Uterus (tissue), 4 donors: Measurements from ENCODE around the gene CLPX. TPM values are rescaled to one million over a fixed set of nuclear protein-coding genes. Genes with fewer than 3 reads are reported as not detected.

Experiments
- DNase-seq, 2 donors: peaks; one replicate each; pipeline ENCODE4 v3.0.0-alpha.2; 2019 to 2020
- H3K27ac ChIP-seq, 2 donors: fragments of 200-600 bp; sonication (generic); 1 replicate in 1 of 2; 2 replicates in 1 of 2; pipeline ENCODE4 v1.5.1; 2016 to 2018
- H3K27me3 ChIP-seq, 2 donors: fragments of 200-600 bp; sonication (generic); one replicate each; pipeline ENCODE4 v1.5.1; 2018 to 2019; ENCODE audit warnings: control low read depth in 1 of 2
- H3K36me3 ChIP-seq, 2 donors: fragments of 200-600 bp; sonication (generic); one replicate each; pipeline ENCODE4 v1.5.1; 2019; ENCODE audit warnings: control low read depth in 1 of 2
- H3K4me1 ChIP-seq, 2 donors: fragments of 200-600 bp; sonication (generic); one replicate each; pipeline ENCODE4 v1.5.1; 2018 to 2019; ENCODE audit warnings: control low read depth in 1 of 2
- H3K4me3 ChIP-seq, 2 donors: fragments of 200-600 bp; sonication (generic); 1 replicate in 1 of 2; 2 replicates in 1 of 2; pipeline ENCODE4 v1.5.1; 2018 to 2019; ENCODE audit warnings: mild to moderate bottlenecking in 1 of 2
- H3K9me3 ChIP-seq, 2 donors: fragments of 200-600 bp; sonication (generic); one replicate each; pipeline ENCODE4 v1.5.1; 2019; ENCODE audit warnings: control low read depth in 1 of 2
- POLR2A ChIP-seq, 2 donors: fragments of 450-650 bp; IDR thresholded peaks; one replicate each; pipeline ENCODE4 v1.6.1; 2016; ENCODE audit warnings: antibody characterized with exemption in 2 of 2, mild to moderate bottlenecking in 1 of 2, moderate library complexity in 1 of 2
- intact Hi-C: fragments of 100-400 bp; cut with DNase I; formaldehyde crosslinking; loops from one replicate; pipeline ENCODE4 v1.15.1; 2023; ENCODE audit warnings: low total_unique reads
- total RNA-seq, 4 donors: library from RNA; depleted of rRNA in 3 of 4; stranded (reverse); fragments of >200 nt in 3 of 4; gene quantifications; one replicate each; pipeline versions ENCODE4 v1.1.0 to v1.2.4, GENCODE V29; 2014 to 2023
- TF ChIP-seq, protein P1 (sequence below), 4 experiments: fragments of 200-600 bp in 2 of 4; fragments of 450-650 bp in 2 of 4; sonication (generic) in 2 of 4; IDR thresholded peaks; one replicate each; pipeline ENCODE4 v1.5.1; 2016 to 2019; ENCODE audit warnings: antibody characterized with exemption in 4 of 4, mild to moderate bottlenecking in 2 of 4, moderate library complexity in 1 of 4
- donor health status: DM: yes; HTN: yes; CAD: no.

Gene CLPX
- total RNA-seq, 4 donors from 2014 or later, result 21.0 to 85.2 (median 51.8) TPM

DNA sequence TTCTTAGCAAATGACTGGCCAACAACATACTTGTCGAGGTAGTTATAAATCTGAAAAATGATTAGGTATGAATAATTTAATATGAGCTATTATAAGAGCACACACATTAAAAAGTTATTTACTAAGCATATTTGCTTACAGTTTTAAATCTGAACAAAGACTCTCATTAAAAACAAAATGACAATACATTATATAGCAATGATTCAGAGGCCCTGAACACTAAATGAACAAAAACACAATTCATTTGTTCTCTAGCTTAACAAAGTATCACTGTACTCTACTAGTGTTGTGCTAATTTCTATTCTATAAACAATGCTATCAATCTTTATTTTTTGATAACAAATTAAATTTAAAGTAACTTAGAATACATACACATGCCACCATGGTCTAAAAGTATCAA is 21.0 kb downstream of the CLPX start:
- Histone ChIP-seq H3K27me3 (no peaks in the 10 kb centered on the region), H3K27ac (no peak overlapping the region), H3K9me3 (no peaks in the 10 kb centered on the region), H3K4me1 (no peaks in the 10 kb centered on the region), H3K36me3 (no peaks in the 10 kb centered on the region), H3K4me3 (no peak overlapping the region)
- no peak for TF ChIP-seq POLR2A (IDR thresholded peaks at IDR 0.05)
- TF ChIP-seq, protein P1, sequence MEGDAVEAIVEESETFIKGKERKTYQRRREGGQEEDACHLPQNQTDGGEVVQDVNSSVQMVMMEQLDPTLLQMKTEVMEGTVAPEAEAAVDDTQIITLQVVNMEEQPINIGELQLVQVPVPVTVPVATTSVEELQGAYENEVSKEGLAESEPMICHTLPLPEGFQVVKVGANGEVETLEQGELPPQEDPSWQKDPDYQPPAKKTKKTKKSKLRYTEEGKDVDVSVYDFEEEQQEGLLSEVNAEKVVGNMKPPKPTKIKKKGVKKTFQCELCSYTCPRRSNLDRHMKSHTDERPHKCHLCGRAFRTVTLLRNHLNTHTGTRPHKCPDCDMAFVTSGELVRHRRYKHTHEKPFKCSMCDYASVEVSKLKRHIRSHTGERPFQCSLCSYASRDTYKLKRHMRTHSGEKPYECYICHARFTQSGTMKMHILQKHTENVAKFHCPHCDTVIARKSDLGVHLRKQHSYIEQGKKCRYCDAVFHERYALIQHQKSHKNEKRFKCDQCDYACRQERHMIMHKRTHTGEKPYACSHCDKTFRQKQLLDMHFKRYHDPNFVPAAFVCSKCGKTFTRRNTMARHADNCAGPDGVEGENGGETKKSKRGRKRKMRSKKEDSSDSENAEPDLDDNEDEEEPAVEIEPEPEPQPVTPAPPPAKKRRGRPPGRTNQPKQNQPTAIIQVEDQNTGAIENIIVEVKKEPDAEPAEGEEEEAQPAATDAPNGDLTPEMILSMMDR (IDR thresholded peaks at IDR 0.05), result no peak
- intact Hi-C loops, result no loop called here
- no peak for DNase-seq

DNA sequence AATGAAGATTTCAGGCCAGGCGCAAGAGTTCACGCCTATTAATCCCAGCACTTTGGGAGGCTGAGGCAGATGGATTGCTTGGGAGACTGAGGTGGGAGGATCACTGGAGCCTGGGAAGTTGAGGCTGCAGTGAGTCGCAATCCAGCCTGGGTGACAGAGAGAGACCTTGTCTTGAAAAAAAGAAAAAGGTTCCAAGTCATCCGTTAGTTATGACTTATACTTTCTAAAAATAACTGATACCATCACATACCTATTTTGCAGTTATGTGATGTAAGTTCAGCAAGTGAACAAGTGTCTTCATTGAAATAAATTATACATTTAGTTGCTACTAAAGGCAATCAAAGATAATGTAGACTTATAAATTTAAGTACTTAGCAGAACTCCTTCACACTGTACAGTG is 22.1 kb downstream of the CLPX start:
- no peak for DNase-seq
- H3K9me3 ChIP-seq, result no peaks in the 10 kb centered on the region
- no peaks in the 10 kb centered on the region for H3K36me3 ChIP-seq
- no peak overlapping the region for H3K27ac ChIP-seq
- no peak for TF ChIP-seq POLR2A (IDR thresholded peaks at IDR 0.05)
- TF ChIP-seq, protein P1 (IDR thresholded peaks at IDR 0.05), result no peak
- H3K4me3 ChIP-seq, result no peak overlapping the region
- H3K4me1 ChIP-seq, result no peaks in the 10 kb centered on the region
- intact Hi-C loops, result no loop called here
- no peaks in the 10 kb centered on the region for H3K27me3 ChIP-seq

DNA sequence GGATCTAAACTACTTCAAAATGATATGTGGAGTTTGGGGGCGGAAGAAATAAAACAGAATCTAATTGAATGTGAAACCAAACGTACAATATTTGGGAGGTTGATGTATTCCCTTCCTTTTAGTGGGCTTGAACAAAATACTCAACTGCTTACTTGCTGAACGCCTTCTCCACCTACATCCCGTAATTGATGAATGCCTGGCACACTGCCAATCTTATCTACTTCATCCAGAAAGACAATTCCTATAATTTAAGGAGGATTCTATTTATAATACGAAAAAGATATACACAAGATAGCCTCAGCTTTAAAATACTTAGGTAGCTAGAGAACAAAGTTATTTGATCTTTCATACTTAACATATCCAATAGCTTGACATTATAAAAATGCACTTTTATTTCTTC is 28.4 kb downstream of the CLPX start:
- no peaks in the 10 kb centered on the region for H3K27me3 ChIP-seq
- TF ChIP-seq POLR2A (IDR thresholded peaks at IDR 0.05), result no peak
- TF ChIP-seq, protein P1 (IDR thresholded peaks at IDR 0.05), result no peak
- H3K9me3 ChIP-seq, result no peaks in the 10 kb centered on the region
- intact Hi-C loops, result no loop called here
- no peaks in the 10 kb centered on the region for H3K4me1 ChIP-seq
- H3K27ac ChIP-seq, result no peak overlapping the region
- H3K36me3 ChIP-seq, result no peaks in the 10 kb centered on the region
- H3K4me3 ChIP-seq, result no peak overlapping the region
- DNase-seq, result no peak

DNA sequence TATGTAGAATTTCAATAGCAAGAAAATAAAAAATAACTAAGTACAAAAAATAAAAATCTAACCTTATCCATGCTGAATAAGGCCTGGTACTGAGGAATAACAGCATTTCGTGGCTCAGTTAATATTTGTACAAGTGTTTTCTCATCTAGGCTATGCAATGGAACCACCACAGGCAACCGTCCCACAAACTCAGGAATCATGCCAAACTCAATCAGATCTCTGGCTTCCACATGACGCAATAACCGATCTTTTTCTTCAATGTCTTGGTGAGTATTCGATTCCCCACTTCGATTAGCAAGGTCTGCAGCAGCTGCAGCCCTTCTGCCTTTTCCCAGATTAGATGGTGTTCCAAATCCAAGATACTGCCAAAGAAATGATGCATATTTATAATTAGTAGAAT is 30.4 kb downstream of the CLPX start:
- intact Hi-C loops, result no loop called here
- H3K4me3 ChIP-seq, result no peak overlapping the region
- H3K27ac ChIP-seq, result no peak overlapping the region
- H3K27me3 ChIP-seq, result no peaks in the 10 kb centered on the region
- no peaks in the 10 kb centered on the region for H3K4me1 ChIP-seq
- H3K9me3 ChIP-seq, result no peaks in the 10 kb centered on the region
- H3K36me3 ChIP-seq, result no peaks in the 10 kb centered on the region
- DNase-seq, result no peak
- TF ChIP-seq, protein P1 (IDR thresholded peaks at IDR 0.05), result no peak
- no peak for TF ChIP-seq POLR2A (IDR thresholded peaks at IDR 0.05)

DNA sequence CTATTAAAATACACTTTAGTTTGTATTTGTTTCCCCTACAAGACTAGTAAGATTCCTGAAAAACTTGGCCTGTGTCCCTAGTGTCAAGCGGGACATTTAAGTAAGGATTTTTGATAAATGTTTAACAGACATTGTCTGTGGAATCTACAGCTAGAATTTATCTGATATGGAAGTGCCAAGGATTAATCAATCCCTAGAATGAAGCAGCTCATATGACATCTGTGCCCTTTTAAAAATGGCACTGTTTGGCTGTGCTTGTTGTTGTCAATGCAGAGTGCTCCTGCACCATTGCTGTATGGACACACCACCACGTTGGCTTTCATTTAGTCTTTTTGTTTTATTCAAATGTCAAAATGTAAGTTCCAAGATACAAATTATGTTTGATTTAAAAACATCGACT is 37.2 kb downstream of the CLPX start:
- Histone ChIP-seq H3K4me3 (no peak overlapping the region), H3K4me1 (no peaks in the 10 kb centered on the region), H3K36me3 (no peaks in the 10 kb centered on the region), H3K27me3 (no peaks in the 10 kb centered on the region), H3K27ac (no peak overlapping the region), H3K9me3 (no peaks in the 10 kb centered on the region)
- DNase-seq, result no peak
- TF ChIP-seq, protein P1 (IDR thresholded peaks at IDR 0.05), result no peak
- intact Hi-C loops, result no loop called here
